Uterus (tissue), 4 donors: ENCODE data around the gene SNRPD1. TPM values are rescaled to one million over a fixed set of nuclear protein-coding genes. Genes with fewer than 3 reads are reported as not detected.

Source experiments
- DNase-seq, 2 donors: peaks; one replicate each; pipeline ENCODE4 v3.0.0-alpha.2; 2019 to 2020
- H3K27ac ChIP-seq, 2 donors: fragments of 200-600 bp; sonication (generic); 1 replicate in 1 of 2; 2 replicates in 1 of 2; pipeline ENCODE4 v1.5.1; 2016 to 2018
- H3K27me3 ChIP-seq, 2 donors: fragments of 200-600 bp; sonication (generic); one replicate each; pipeline ENCODE4 v1.5.1; 2018 to 2019; ENCODE audit warnings: control low read depth in 1 of 2
- H3K36me3 ChIP-seq, 2 donors: fragments of 200-600 bp; sonication (generic); one replicate each; pipeline ENCODE4 v1.5.1; 2019; ENCODE audit warnings: control low read depth in 1 of 2
- H3K4me1 ChIP-seq, 2 donors: fragments of 200-600 bp; sonication (generic); one replicate each; pipeline ENCODE4 v1.5.1; 2018 to 2019; ENCODE audit warnings: control low read depth in 1 of 2
- H3K4me3 ChIP-seq, 2 donors: fragments of 200-600 bp; sonication (generic); 1 replicate in 1 of 2; 2 replicates in 1 of 2; pipeline ENCODE4 v1.5.1; 2018 to 2019; ENCODE audit warnings: mild to moderate bottlenecking in 1 of 2
- H3K9me3 ChIP-seq, 2 donors: fragments of 200-600 bp; sonication (generic); one replicate each; pipeline ENCODE4 v1.5.1; 2019; ENCODE audit warnings: control low read depth in 1 of 2
- CTCF ChIP-seq, 4 experiments: fragments of 200-600 bp in 2 of 4; fragments of 450-650 bp in 2 of 4; sonication (generic) in 2 of 4; IDR thresholded peaks; one replicate each; pipeline ENCODE4 v1.5.1; 2016 to 2019; ENCODE audit warnings: antibody characterized with exemption in 4 of 4, mild to moderate bottlenecking in 2 of 4, moderate library complexity in 1 of 4
- POLR2A ChIP-seq, 2 donors: fragments of 450-650 bp; IDR thresholded peaks; one replicate each; pipeline ENCODE4 v1.6.1; 2016; ENCODE audit warnings: antibody characterized with exemption in 2 of 2, mild to moderate bottlenecking in 1 of 2, moderate library complexity in 1 of 2
- intact Hi-C: fragments of 100-400 bp; cut with DNase I; formaldehyde crosslinking; loops from one replicate; pipeline ENCODE4 v1.15.1; 2023; ENCODE audit warnings: low total_unique reads
- microRNA-seq: library from miRNA; unstranded; fragments of <30 nt; microRNA quantifications from one replicate; pipeline ENCODE4, GENCODE V29; 2016; ENCODE audit warnings: borderline microRNAs expressed, borderline replicate concordance
- small RNA-seq: library from RNA; depleted of rRNA; stranded (forward); fragments of <200 nt; gene quantifications from one replicate; pipeline ENCODE3, GENCODE V24; 2016
- total RNA-seq, 4 donors: library from RNA; depleted of rRNA in 3 of 4; stranded (reverse); fragments of >200 nt in 3 of 4; gene quantifications; one replicate each; pipeline versions ENCODE4 v1.1.0 to v1.2.4, GENCODE V29; 2014 to 2023
- donor health status: DM: yes; HTN: yes; CAD: no.

Gene SNRPD1
- total RNA-seq, 4 donors from 2014 or later = 6.1 to 35.8 (median 19.5) TPM

GRCh38 chr18:21678859-21679258, 66.7 kb downstream of the SNRPD1 start:
- Histone ChIP-seq H3K4me3 (no peak overlapping the region), H3K27me3 (no peaks in the 10 kb centered on the region), H3K9me3 (no peaks in the 10 kb centered on the region), H3K4me1 (no peaks in the 10 kb centered on the region), H3K27ac (no peak overlapping the region), H3K36me3 (no peaks in the 10 kb centered on the region)
- no peak for DNase-seq
- intact Hi-C loops = no loop called here
- no peak for TF ChIP-seq CTCF (IDR thresholded peaks at IDR 0.05)
- TF ChIP-seq POLR2A (IDR thresholded peaks at IDR 0.05) = no peak

GRCh38 chr18:21680161-21680560, 68.0 kb downstream of the SNRPD1 start:
- Histone ChIP-seq H3K27ac (no peak overlapping the region), H3K36me3 (no peaks in the 10 kb centered on the region), H3K4me1 (no peaks in the 10 kb centered on the region), H3K4me3 (no peak overlapping the region), H3K27me3 (no peaks in the 10 kb centered on the region), H3K9me3 (no peaks in the 10 kb centered on the region)
- no peak for TF ChIP-seq CTCF (IDR thresholded peaks at IDR 0.05)
- TF ChIP-seq POLR2A (IDR thresholded peaks at IDR 0.05) = no peak
- intact Hi-C loops = no loop called here
- DNase-seq = no peak

GRCh38 chr18:21682371-21683051, 70.4 kb downstream of the SNRPD1 start:
- no peaks in the 10 kb centered on the region for H3K36me3 ChIP-seq
- intact Hi-C loops = no loop called here
- no peak for TF ChIP-seq CTCF (IDR thresholded peaks at IDR 0.05)
- TF ChIP-seq POLR2A (IDR thresholded peaks at IDR 0.05) = no peak

More at GRCh38 chr18:21682371-21683051, 70.4 kb downstream of the SNRPD1 start:
- H3K4me1 ChIP-seq = no peaks in the 10 kb centered on the region
- H3K27me3 ChIP-seq = no peaks in the 10 kb centered on the region
- peak overlapping the region; percentile 27 to 31 for H3K4me3 ChIP-seq
- H3K9me3 ChIP-seq = no peaks in the 10 kb centered on the region
- DNase-seq = no peak
- H3K27ac ChIP-seq = peak overlapping the region; percentile 54 to 79

Small RNA genes within 50 kb of the gene (microRNA-seq; reads per million reads assigned to microRNA genes)
- 13.2 reads per million, percentile 25 among the genes with 10 or more reads in this experiment for gene MIR320C1

Small RNA genes within 50 kb of the gene (small RNA-seq; reads per million reads assigned to genes)
- not detected for gene MIR320C1

Other genes starting within 250 kb of the SNRPD1 start
- 10 to 100 TPM; 13.3 to 35.7 (median 22.9) TPM for gene ESCO1, start 11.6 kb upstream of the SNRPD1 start, total RNA-seq
- 10 to 100 TPM in 2 of 4 donors, 1 to 10 TPM in 2; 1.0 to 17.2 (median 12.6) TPM for gene ABHD3, start 92.5 kb downstream of the SNRPD1 start, total RNA-seq
- gene MIB1, start 128.5 kb downstream of the SNRPD1 start, total RNA-seq = 100 to 1,000 TPM in 1 of 4 donors, 10 to 100 TPM in 3; 25.9 to 121 (median 64.1) TPM